ENCODE measurements around the gene ABCD3.
A peak's percentile ranks its signal among the peaks of the same experiment; 100 is the strongest.

Gene ABCD3

GRCh38 chr1:94479682-94480081 lies 61.5 kb downstream of the ABCD3 start:
- TF ChIP-seq POLR2AphosphoS5 (IDR thresholded peaks at IDR 0.05; ENCODE audit: low read depth, low read length), result no peak
- no peak for TF ChIP-seq POLR2A (IDR thresholded peaks at IDR 0.05; ENCODE audit: low read depth, low read length)
- no peak for TF ChIP-seq TAF1 (IDR thresholded peaks at IDR 0.05; ENCODE audit: borderline replicate concordance, low read depth, low read length)
- FAIRE-seq (no peak), DNase-seq (ENCODE audit: insufficient read length) (no peak)

GRCh38 chr1:94481473-94481933 lies 63.3 kb downstream of the ABCD3 start:
- DNase-seq (ENCODE audit: insufficient read length) (peak; percentile 9), FAIRE-seq (peak; percentile 30)
- TF ChIP-seq POLR2AphosphoS5 (IDR thresholded peaks at IDR 0.05; ENCODE audit: low read depth, low read length) (no peak), TAF1 (IDR thresholded peaks at IDR 0.05; ENCODE audit: borderline replicate concordance, low read depth, low read length) (no peak), POLR2A (IDR thresholded peaks at IDR 0.05; ENCODE audit: low read depth, low read length) (no peak)

GRCh38 chr1:94486990-94487389 lies 68.8 kb downstream of the ABCD3 start:
- no peak for FAIRE-seq

GRCh38 chr1:94490556-94490955 lies 72.4 kb downstream of the ABCD3 start:
- TF ChIP-seq TAF1 (IDR thresholded peaks at IDR 0.05; ENCODE audit: borderline replicate concordance, low read depth, low read length) (no peak), POLR2A (IDR thresholded peaks at IDR 0.05; ENCODE audit: low read depth, low read length) (no peak)
- DNase-seq (ENCODE audit: insufficient read length) (no peak), FAIRE-seq (no peak)

More at GRCh38 chr1:94486990-94487389, 68.8 kb downstream of the ABCD3 start:
- no peak for DNase-seq (ENCODE audit: insufficient read length)
- TF ChIP-seq TAF1 (IDR thresholded peaks at IDR 0.05; ENCODE audit: borderline replicate concordance, low read depth, low read length), result no peak
- TF ChIP-seq POLR2A (IDR thresholded peaks at IDR 0.05; ENCODE audit: low read depth, low read length), result no peak
- TF ChIP-seq POLR2AphosphoS5 (IDR thresholded peaks at IDR 0.05; ENCODE audit: low read depth, low read length), result no peak

- FAIRE-seq (no peak), DNase-seq (ENCODE audit: insufficient read length) (no peak)
- TF ChIP-seq TAF1 (IDR thresholded peaks at IDR 0.05; ENCODE audit: borderline replicate concordance, low read depth, low read length), result no peak
- TF ChIP-seq POLR2AphosphoS5 (IDR thresholded peaks at IDR 0.05; ENCODE audit: low read depth, low read length), result no peak
- no peak for TF ChIP-seq POLR2A (IDR thresholded peaks at IDR 0.05; ENCODE audit: low read depth, low read length)
Observed at GRCh38 chr1:94496076-94496755, 78.0 kb downstream of the ABCD3 start.

GRCh38 chr1:94501426-94501825 lies 83.2 kb downstream of the ABCD3 start:
- DNase-seq (ENCODE audit: insufficient read length), result no peak
- FAIRE-seq, result no peak
- no peak for TF ChIP-seq TAF1 (IDR thresholded peaks at IDR 0.05; ENCODE audit: borderline replicate concordance, low read depth, low read length)
- no peak for TF ChIP-seq POLR2AphosphoS5 (IDR thresholded peaks at IDR 0.05; ENCODE audit: low read depth, low read length)
- TF ChIP-seq POLR2A (IDR thresholded peaks at IDR 0.05; ENCODE audit: low read depth, low read length), result no peak

GRCh38 chr1:94501935-94502334 lies 83.7 kb downstream of the ABCD3 start:
- no peak for FAIRE-seq
- no peak for DNase-seq (ENCODE audit: insufficient read length)
- no peak for TF ChIP-seq POLR2AphosphoS5 (IDR thresholded peaks at IDR 0.05; ENCODE audit: low read depth, low read length)
- TF ChIP-seq TAF1 (IDR thresholded peaks at IDR 0.05; ENCODE audit: borderline replicate concordance, low read depth, low read length), result no peak
- TF ChIP-seq POLR2A (IDR thresholded peaks at IDR 0.05; ENCODE audit: low read depth, low read length), result no peak

- TF ChIP-seq POLR2A (IDR thresholded peaks at IDR 0.05; ENCODE audit: low read depth, low read length), result no peak
- TF ChIP-seq TAF1 (IDR thresholded peaks at IDR 0.05; ENCODE audit: borderline replicate concordance, low read depth, low read length), result no peak
- no peak for TF ChIP-seq POLR2AphosphoS5 (IDR thresholded peaks at IDR 0.05; ENCODE audit: low read depth, low read length)
- FAIRE-seq (no peak), DNase-seq (ENCODE audit: insufficient read length) (no peak)
Observed at GRCh38 chr1:94503153-94503552, 85.0 kb downstream of the ABCD3 start.

- DNase-seq (ENCODE audit: insufficient read length), result no peak
- no peak for TF ChIP-seq TAF1 (IDR thresholded peaks at IDR 0.05; ENCODE audit: borderline replicate concordance, low read depth, low read length)
- no peak for TF ChIP-seq POLR2AphosphoS5 (IDR thresholded peaks at IDR 0.05; ENCODE audit: low read depth, low read length)
- TF ChIP-seq POLR2A (IDR thresholded peaks at IDR 0.05; ENCODE audit: low read depth, low read length), result no peak
- FAIRE-seq, result no peak
Observed at GRCh38 chr1:94504601-94505000, 86.4 kb downstream of the ABCD3 start.

- DNase-seq (ENCODE audit: insufficient read length) (no peak), FAIRE-seq (no peak)
- TF ChIP-seq TAF1 (IDR thresholded peaks at IDR 0.05; ENCODE audit: borderline replicate concordance, low read depth, low read length), result no peak
Observed at GRCh38 chr1:94512816-94513215, 94.6 kb downstream of the ABCD3 start.

- FAIRE-seq (no peak), DNase-seq (ENCODE audit: insufficient read length) (no peak)
- no peak for TF ChIP-seq TAF1 (IDR thresholded peaks at IDR 0.05; ENCODE audit: borderline replicate concordance, low read depth, low read length)
- TF ChIP-seq POLR2A (IDR thresholded peaks at IDR 0.05; ENCODE audit: low read depth, low read length), result no peak
- TF ChIP-seq POLR2AphosphoS5 (IDR thresholded peaks at IDR 0.05; ENCODE audit: low read depth, low read length), result no peak
Observed at GRCh38 chr1:94514095-94514727, 96.0 kb downstream of the ABCD3 start.

- FAIRE-seq (no peak), DNase-seq (ENCODE audit: insufficient read length) (no peak)
- TF ChIP-seq POLR2AphosphoS5 (IDR thresholded peaks at IDR 0.05; ENCODE audit: low read depth, low read length), result no peak
Observed at GRCh38 chr1:94515296-94515947, 97.2 kb downstream of the ABCD3 start.

Data from GM12892 (cell line).